GM19463 (cell line): Measurements from ENCODE around the gene CLN3.
A peak's percentile ranks its signal among the peaks of the same experiment; 100 is the strongest.
"Not testable (repeated sequence)": the region's sequence is repeated elsewhere in the genome, so short reads cannot be mapped to it uniquely, and the experiment has no call there.

Source experiments
- ATAC-seq: cut with Tn5 transposase; IDR thresholded peaks from one replicate; pipeline ENCODE4 v1.9.1; 2021; ENCODE audit warnings: mild to moderate bottlenecking, moderate library complexity; ENCODE audit not compliant: unreplicated experiment

Gene CLN3

DNA sequence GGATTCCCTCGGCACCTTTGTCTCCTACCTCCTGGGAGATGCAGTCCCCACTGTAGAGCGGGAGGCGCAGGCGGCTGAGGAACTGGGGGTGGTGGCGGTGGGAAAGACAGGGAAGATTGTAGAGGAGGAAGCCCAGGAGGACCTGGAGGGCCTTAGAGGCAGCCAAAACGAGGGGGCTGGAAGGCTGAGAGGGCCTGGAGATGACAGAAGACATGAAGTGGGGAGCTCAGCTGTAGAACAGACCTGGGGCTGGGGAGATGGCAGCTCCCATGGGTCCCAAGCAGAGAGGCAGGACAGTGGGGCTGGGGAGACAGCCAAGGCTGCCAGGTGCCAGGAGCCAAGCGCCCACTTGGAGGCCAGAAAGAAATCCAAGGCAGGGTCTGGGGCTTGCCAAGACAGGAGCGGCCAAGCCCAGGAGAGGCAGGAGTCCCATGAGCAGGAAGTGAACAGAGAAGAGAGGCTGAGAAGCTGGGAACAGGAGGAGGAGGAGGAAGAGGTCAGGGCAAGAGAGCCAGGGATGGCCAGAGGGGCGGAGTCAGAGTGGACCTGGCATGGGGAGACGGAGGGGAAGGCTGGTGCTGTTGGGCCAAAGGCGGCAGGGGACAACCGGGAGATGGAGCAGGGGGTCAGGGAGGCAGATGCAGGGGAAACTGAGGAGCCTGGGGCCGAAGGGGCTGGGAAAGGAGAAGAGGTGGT lies 3.4 kb upstream of the CLN3 start:
- no peak for ATAC-seq

DNA sequence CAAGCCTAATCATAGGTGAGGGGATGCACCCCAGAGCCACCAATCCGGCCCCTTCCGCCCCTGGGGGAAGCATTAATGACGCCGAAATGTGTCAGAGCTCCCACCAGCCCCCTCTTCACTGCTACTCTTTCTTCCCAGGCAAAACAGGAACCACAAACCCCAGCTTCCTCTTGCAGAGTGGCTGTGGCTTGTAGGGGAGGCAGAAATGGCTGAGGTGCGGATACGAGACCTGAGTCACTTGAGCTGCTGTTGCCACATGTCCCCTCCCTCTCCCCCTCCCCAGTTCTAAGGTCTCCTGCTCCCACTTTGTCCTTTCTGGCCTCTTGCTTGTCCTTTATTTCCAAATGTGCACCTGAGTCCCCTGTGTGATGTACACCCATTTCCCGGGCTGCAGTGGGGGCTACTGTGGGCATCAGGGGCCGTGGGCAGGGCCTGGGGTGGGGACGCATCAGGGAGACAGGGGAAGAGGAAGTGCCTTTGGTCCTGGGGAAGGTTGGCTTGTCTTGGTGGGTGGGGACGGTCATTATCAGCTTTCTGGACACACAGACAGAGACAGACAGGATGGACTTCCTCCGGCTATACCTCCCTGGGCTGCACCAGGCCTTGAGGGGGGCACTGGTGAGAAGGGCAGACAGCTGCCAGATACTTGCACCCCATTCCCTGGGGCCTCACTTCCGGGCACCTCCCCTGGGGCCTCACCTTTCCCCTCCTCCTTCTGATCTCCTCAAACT lies 2.4 kb upstream of the CLN3 start, which contains the start of gene APOBR:
APOBR (plus strand) TSS at position 523 of the 731 bp plus-strand sequence; CDS start at position 562, 39 bp downstream.
- peak; percentile 52 for ATAC-seq

DNA sequence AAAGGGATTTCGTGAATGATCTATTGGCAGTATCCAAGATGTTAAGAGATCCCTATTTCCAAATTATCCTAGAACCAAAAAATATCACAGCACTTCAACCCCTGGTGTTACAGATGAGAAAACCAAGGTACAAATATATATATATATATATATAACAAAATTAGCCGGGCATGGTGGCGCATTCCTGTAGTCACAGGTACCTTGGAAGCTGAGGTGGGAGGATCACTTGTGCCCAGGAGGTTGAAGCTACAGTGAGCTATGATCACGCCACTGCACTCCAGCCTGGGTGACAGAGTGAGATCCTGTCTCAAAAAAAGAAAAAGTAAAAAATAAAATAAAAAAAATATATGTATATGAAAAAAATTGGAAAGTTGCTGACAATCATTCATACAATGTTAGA lies 637 bp upstream of the CLN3 start:
- ATAC-seq = no peak

DNA sequence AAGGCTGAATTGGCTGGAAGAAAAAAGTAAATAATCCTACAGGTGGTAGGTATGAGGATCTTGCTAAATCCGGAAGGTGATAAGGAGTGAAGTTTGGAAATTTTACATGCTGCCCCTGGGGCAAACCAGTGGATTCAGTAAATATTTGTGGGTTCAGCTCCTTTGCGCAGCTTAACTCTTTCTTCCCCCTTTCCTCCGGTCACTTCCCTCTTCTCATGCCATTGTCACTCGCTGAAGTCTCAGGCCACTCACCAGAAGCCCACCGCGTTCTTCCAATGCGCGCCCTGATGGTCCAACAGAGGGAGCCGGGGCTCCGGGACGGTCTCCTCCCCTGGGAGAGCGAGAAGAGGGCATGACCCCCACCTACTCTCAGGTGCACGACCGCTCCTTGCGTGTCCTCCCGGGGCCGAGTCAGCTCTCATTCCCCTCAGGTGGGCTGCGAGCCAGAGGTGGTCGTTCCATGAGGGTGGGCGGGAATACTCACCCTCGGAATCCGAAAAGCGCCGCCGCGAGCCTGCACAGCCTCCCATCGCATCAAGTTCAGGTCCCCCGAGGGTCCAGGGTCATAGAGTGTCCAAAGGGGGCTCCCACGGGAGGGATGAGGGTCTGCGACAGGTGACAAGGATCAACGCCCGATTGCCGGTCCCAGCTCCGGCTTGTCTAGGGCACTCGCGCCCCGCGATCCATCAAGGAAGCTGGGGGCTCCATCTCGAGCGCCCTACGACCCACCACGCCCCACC lies 474 bp downstream of the CLN3 start:
- ATAC-seq = no peak

DNA sequence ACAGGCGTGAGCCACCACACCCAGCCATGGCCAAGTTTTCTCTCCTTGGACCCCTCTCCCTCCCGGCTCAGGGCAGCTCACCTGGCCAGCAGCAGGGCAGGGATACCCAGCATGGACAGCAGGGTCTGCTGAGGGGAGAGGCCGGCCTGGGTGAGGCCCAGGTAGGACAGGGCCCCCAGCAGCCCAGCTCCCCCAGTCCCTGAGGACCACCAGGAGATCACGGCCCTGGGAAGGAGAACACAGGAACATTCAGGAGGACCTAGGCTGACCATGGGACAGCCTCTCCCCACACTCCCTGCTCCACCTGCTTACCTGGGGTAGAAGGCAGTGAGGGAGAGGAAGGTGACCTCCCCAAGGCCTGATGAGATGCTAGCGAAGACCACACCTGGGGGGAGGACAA lies 5.6 kb downstream of the CLN3 start:
- no peak for ATAC-seq

DNA sequence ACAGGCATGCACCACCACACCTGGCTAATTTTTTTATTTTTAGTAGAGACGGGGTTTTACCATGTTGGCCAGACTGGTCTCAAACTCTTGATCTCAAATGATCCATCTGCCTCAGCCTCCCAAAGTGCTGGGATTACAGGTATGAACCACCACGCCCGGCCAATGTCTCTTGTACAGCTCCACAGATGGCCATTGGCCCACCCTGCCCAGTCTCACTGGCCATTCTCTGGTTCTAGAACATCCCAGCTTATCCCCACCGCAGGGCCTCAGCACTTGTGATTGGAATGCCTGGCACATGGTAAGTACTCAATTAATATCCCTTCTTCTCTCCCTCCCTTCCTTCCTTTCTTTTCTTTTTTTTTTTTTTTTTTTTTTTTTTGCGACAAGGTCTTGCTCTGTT lies 8.5 kb downstream of the CLN3 start:
- ATAC-seq = not testable (repeated sequence)

DNA sequence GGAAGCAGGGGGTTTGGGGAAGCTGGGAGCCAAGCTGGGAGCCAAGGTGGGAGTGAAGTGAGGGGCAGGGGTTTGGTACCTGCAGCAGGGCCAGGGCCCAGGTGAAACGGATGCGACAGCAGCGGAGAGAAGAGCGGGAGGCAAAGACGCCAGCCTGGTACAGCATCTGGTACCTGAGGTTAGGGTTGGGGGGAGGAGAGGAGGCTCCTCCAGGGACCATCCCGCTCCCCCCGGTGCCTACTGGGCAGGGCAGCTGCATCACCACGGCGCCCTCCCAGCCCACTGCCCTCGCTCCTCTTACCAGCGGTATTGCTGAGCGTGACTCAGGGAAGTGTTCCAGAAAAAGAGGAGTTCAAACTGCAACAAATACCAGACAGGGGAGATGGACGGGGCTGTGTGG lies 9.8 kb downstream of the CLN3 start:
- ATAC-seq = no peak

DNA sequence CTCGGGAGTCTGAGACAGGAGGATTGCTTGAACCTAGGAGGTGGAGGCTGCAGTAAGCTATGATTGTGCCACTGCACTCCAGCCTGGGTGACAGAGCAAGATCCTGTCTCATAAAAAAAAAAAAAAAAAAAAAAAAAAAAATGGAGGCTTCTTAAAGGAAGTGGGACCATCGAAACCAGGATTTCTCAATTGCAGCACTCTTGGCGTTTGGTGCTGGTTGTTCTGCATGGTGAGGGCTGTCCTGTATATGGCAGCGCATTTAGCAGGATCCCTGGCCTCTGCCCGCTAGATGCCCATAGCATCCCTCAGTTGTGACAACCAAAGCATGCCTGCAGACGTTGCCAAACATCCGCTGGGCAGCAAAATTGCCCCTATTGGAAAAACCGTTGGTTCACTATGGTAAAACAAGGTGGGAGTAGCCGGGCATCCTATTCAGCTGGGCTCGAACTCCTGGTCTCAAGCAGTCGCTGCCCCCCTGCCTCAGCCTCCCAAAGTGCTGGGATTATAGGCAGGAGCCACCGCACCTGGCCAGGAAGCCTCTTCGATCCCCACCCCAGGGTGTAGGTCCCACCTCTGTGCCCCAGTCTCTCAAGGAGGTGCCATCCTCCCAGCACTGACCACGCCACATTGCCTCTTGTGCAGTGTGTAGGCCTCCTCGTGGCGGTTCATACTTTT lies 13.2 kb downstream of the CLN3 start:
- no peak for ATAC-seq

DNA sequence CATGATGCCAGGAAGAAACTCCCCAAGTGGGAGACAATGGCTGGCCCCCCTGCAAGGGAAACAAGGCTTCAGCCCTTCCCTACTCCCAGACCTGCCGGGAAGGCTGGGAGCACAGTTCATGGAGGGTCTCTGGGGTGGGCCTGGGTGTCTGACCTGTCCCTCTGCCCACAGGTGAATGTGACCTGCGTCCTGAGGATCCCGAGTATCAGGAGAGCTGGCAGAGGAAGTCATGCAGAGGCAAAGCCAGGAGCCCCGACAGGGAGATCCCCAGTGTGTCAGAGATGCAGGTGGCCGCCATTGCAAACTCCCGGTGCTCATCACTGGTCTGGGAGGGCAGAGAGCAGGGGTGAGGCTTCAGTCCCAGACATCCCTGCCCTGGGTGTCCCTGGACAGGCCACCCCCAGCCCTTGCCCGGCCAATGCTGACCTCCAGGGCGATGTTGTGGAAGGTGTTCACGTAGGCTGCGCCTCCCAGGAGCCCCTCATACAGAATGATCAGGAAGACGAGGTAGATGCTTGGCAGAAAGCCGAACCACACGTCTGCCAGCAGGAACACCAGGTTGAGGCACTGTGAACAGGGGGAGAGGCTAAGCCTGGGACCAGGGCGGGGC lies 14.5 kb downstream of the CLN3 start:
- no peak for ATAC-seq

DNA sequence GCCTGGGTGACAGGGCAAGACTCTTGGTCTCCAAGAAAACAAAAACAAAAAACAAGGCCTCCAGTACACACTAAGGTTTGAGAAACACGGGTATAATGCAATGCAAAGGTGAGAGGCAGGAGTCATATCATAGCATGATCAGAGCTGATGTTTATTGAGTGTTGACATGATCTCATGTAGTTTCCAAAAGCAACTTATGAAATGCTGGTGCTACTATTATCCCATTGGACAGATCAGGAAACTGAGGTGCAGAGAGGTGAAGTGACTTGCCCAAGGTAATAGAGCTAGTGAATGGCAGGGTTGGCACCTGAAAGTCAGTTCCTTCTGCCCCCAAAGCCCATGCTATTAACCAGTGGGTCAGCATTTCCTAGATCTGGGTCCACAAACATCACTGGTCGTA lies 16.7 kb downstream of the CLN3 start:
- no peak for ATAC-seq

DNA sequence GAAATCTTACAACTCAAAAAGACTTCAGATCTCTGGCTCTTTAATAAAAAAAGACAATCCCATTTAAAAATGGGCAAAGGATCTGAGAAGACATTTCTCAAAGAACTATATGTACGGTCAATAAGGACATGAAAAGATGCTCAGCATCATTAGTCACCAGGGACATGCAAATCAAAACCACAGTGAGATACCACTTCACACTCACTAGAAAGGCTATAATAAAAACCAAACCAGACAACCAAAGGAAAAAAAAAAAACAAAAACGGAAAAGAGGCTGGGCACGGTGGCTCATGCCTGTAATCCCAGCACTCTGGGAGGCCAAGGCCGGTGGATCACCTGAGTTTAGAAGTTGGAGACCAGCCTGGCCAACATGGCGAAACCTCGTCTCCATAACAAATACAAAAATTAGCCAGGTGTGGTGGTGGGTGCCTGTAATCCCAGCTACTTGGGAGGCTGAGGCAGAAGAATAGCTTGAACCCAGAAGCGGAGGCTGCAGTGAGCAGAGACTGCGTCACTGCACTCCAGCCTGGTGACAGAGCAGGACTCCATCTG lies 18.1 kb downstream of the CLN3 start:
- no peak for ATAC-seq

DNA sequence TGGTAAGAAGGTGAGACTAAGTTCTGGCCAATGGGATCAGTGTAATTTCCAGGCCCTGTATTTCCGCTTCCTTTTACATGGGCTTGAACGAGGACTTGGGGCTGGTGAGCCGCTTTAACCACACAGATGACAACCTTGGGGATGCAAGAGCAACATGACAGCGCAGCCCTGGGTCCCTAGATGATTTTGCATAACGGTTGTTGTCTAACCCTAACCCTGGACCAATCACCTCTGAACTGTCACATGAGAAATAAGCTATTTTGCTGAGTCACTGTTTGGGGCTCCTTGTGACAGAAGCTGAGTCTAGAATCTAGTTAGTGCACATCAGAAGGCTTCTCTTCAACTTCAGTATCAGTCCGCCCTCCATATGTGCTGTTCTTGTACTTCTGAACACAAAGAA lies 44.8 kb downstream of the CLN3 start:
- not testable (repeated sequence) for ATAC-seq

DNA sequence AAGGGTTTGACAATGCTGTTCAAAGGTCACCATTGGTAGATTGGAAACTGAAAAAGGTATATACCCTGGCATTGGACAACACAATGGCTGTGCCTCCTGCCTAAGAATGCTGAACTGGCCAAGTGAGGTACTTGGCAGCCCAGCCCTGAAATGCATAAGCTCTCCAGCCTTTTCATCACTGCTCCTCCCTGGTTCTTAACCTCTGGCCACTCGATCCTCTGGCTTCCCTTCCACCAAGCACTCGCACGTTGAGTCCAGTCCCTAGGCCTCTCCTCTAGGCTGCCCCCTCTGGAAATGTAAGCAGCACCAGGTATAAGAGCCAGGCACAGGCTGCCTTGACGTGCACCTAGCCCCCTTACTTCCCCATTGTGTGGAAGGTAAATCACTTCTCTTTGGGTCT lies 45.5 kb downstream of the CLN3 start:
- not testable (repeated sequence) for ATAC-seq

DNA sequence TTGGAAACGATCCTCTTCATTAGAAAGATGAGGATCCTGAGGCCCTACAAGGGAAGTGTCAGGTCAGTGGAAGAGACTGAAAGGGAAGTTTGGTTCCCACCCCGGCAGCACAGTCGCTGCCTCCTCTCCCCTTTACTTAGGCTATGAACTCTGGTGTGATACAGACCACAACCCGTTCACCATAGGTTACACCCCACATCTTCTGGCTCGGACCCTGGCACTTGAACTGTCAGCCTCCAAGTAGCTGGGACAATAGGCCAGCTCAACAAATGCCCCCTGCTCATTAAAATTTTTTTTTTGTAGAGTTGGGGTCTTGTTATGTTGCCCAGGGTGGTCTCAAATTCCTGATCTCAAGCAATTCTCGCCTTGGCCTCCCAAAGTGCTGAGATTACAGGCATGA lies 47.9 kb downstream of the CLN3 start:
- not testable (repeated sequence) for ATAC-seq

DNA sequence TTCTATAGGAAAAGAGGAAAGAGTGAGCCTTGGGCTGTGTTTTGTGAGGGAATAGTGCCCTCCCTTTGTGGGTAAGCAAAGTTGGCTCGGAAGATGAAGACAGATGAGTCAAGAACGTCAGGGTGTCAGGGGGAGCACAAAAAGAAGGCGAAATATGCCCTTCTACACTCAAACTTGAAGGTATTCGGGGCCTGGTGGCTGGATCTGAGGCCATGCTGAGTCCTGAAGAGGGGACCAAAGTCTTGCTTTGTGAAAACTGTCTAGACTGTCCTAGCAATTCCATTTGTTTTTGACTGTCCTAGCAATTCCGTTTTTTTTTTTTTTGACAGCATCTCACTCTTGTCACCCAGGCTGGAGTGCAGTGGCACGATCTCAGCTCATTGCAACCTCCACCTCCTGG lies 53.0 kb downstream of the CLN3 start:
- ATAC-seq = not testable (repeated sequence)

DNA sequence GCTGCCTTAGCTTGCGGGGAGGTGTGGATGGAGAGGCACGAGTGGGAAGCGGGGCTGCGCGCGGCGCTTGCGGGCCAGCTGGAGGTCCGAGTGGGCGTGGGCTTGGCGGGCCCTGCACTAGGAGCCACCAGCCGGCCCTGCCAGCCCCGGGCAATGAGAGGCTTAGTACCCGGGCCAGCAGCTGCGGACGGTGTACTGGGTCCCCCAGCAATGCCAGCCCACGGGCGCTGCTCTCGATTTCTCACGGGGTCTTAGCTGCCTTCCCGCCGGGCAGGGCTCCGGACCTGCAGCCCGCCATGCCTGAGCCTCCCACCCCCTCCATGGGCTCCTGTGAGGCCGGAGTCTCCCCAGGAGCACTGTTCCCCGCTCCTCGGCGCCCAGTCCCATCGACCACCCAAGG lies 56.5 kb downstream of the CLN3 start:
- not testable (repeated sequence) for ATAC-seq
